ENCODE results near the gene RPTOR.
"Not testable (repeated sequence)": the region's sequence is repeated elsewhere in the genome, so short reads cannot be mapped to it uniquely, and the experiment has no call there.

The RPTOR gene

GRCh38 chr17:80760511-80760911 is 215.9 kb downstream of the RPTOR start:
- DNase-seq (ENCODE audit: low spot score): peak; percentile 47
- in situ Hi-C loops (cut with MboI; ENCODE audit: low pct_unique_long_range_greater_than_20kb, low sequenced_read_pairs, unreplicated experiment): no loop called here
- TF ChIP-seq CTCF (IDR thresholded peaks at IDR 0.05; ENCODE audit: extremely low read depth, insufficient read depth, missing control alignments): no peak

DNA sequence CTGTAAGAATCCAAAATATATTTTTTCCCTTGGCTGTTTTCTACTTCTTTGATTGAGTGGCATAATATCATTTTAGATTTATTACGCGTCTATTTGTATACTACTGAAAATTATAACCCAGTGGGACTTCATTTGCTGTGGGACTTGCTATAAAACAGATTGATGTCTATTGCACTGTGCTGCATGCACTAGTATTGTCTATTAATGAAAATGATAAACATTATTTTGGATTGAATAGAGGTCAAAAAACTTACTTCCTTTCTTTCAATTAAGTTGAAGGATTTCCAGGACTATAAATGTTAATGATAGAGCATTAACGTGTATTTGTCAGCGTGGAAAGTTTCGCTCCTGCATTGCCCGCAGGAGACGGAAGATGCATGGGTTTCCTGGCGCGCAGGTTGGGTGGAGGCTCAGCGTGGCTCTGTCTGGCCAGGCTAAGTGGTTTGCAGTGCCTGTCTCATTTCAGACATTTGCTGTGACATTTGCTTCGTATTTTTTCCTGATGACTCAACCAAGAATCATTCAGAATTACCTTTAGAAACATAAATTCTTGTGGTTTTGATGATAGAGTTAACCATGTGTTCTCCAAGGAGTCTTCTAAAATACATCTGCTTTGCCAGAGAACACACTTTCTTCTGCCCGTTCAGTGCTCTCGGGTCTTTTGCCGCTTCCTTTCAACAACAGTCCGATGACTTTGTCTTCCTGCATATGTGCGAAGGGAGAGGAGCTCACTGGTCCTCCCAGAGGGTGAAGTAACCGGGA is 216.7 kb downstream of the RPTOR start:
- TF ChIP-seq CTCF (IDR thresholded peaks at IDR 0.05; ENCODE audit: extremely low read depth, insufficient read depth, missing control alignments): no peak
- in situ Hi-C loops (cut with MboI; ENCODE audit: low pct_unique_long_range_greater_than_20kb, low sequenced_read_pairs, unreplicated experiment): no loop called here
- DNase-seq (ENCODE audit: low spot score): no peak

- TF ChIP-seq CTCF (IDR thresholded peaks at IDR 0.05; ENCODE audit: extremely low read depth, insufficient read depth, missing control alignments): no peak
- no peak for DNase-seq (ENCODE audit: low spot score)
- in situ Hi-C loops (cut with MboI; ENCODE audit: low pct_unique_long_range_greater_than_20kb, low sequenced_read_pairs, unreplicated experiment): no loop called here
Observed at GRCh38 chr17:80762076-80762475, 217.4 kb downstream of the RPTOR start.

DNA sequence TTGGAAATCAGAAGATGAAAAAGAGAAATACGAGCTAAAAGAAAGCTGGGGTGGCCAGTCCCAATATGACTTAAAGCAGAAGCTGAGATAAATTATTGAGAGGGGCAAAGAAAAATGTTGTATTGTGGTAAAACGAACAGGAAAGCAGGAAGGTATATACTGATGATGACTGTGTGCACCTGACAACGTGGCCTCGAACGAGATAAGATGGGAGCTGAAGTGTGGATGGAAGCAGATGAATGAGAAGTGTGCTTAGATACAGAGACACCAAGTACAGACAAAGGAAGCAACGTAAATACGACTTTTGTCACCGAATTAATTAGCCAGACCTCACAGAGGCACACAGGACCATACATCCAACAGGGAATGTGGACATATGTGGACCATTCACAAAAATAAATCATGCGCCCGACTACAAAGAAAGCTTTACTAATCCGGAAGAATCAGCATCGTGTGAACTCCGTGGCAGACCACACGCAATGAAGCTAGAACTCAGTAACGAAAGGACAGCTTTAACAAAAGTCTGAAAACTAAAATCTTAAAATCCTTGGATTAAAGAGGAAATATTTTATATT is 218.7 kb downstream of the RPTOR start:
- DNase-seq (ENCODE audit: low spot score): no peak
- TF ChIP-seq CTCF (IDR thresholded peaks at IDR 0.05; ENCODE audit: extremely low read depth, insufficient read depth, missing control alignments): no peak
- in situ Hi-C loops (cut with MboI; ENCODE audit: low pct_unique_long_range_greater_than_20kb, low sequenced_read_pairs, unreplicated experiment): no loop called here

GRCh38 chr17:80764627-80765145 is 220.0 kb downstream of the RPTOR start:
- DNase-seq (ENCODE audit: low spot score); in situ Hi-C loops (cut with MboI; ENCODE audit: low pct_unique_long_range_greater_than_20kb, low sequenced_read_pairs, unreplicated experiment): not testable (repeated sequence)

GRCh38 chr17:80765241-80765961 is 220.8 kb downstream of the RPTOR start:
- in situ Hi-C loops (cut with MboI; ENCODE audit: low pct_unique_long_range_greater_than_20kb, low sequenced_read_pairs, unreplicated experiment): no loop called here
- no peak for TF ChIP-seq CTCF (IDR thresholded peaks at IDR 0.05; ENCODE audit: extremely low read depth, insufficient read depth, missing control alignments)
- no peak for DNase-seq (ENCODE audit: low spot score)

Data from GM13977 (cell line).